HG02763 (cell line): ENCODE measurements around the gene BTK.

Experiments used
- ATAC-seq: cut with Tn5 transposase; IDR thresholded peaks from one replicate; pipeline ENCODE4 v1.9.1; 2021; ENCODE audit warnings: mild to moderate bottlenecking, moderate library complexity; ENCODE audit not compliant: unreplicated experiment

Gene BTK

DNA sequence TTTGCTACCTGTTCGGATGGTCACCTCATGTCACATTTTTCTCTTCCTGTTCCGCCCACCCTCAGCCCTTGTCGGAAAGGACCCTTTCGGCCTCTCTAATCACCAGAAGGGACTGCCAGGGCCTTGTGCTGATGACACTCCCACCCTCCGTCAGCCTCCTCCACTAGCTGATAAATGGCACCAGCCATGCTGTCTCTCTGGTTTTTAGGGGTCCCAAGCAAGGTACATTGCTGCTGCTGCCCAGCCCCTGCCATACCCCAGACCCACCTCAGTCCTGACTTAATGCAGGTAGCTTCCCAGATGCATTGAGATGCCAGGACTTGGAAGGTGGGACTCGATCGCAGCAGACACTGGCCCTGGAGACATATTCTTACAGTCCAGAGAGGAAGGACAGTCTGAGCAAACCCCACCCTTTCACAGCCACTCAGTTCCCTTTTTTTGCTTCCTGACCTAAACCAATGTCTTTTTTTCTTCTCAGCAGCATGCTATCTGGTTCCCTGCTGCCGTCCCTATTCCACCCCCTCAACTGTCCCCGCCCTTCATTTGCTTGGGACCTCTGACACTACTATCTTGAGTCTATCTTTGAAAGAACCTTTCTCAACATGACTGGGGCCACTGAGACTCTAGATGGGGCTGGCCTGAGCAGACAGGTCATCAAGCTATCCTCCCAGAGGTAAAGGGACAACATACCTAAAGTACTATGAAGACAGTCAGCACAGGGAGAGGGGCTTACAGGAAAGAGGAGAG is at the start of gene BTK:
Gene BTK, minus strand, starts transcription at position 397 of the 747 bp plus-strand sequence. CDS start 10,907 bp downstream, outside the sequence.
- peak; percentile 70 for ATAC-seq

DNA sequence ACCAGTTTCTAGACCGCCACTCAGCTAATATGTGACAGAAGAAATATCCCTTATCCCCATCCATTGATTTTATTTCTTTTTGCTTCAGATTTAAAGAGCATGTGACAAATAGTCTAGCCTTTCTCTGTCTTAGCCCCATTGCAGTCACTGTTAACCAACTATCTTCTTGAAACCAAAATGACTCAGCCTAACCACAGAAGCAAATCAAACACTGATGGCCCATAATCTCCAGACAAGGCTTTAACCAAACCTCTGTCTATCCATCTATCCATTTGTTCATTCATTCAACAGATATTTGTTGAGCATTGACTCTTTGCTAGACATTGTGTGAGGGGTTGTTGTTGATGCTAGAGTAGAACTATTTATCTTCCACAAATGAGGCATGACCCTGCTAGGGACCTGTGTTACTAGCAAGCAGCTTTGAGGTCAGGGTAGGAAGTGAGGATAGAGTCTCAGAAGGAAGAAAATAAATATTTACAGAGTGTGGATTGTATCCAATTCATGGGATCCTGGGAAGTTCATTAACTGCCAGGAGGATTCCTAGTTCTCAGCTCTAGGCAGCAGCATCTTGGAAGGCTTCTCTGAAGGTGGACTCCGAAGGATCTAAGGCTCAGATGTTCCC is 44.6 kb upstream of the BTK start:
- ATAC-seq: peak; percentile 81

GRCh38 chrX:101429934-101430333 is 43.9 kb upstream of the BTK start:
- ATAC-seq: no peak

- ATAC-seq: no peak
Observed at GRCh38 chrX:101427954-101428353, 42.0 kb upstream of the BTK start.

DNA sequence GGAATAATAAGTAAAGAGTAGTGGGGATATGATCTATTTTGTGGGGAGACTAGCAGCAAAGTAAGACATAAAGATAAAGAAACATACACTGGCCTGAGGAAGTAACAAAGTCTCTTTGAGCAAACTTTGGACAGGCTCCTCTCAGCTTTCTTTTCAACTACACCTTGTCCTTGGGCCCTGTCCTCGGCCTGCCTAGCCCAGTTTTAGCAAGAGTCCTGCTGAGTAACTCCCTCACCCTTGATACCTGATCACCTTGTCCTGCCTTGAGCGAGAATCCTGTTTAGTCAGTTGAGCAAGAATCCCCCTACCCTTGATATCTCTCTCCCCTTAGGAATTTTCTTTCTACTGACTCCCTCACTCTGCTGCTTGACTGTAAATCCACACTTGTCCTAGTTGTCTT is 33.5 kb upstream of the BTK start:
- ATAC-seq: no peak

- ATAC-seq: no peak
Observed at GRCh38 chrX:101417981-101418841, 32.2 kb upstream of the BTK start.

GRCh38 chrX:101417190-101417589 is 31.2 kb upstream of the BTK start:
- ATAC-seq: no peak

GRCh38 chrX:101416691-101417090 is 30.7 kb upstream of the BTK start:
- ATAC-seq: no peak

DNA sequence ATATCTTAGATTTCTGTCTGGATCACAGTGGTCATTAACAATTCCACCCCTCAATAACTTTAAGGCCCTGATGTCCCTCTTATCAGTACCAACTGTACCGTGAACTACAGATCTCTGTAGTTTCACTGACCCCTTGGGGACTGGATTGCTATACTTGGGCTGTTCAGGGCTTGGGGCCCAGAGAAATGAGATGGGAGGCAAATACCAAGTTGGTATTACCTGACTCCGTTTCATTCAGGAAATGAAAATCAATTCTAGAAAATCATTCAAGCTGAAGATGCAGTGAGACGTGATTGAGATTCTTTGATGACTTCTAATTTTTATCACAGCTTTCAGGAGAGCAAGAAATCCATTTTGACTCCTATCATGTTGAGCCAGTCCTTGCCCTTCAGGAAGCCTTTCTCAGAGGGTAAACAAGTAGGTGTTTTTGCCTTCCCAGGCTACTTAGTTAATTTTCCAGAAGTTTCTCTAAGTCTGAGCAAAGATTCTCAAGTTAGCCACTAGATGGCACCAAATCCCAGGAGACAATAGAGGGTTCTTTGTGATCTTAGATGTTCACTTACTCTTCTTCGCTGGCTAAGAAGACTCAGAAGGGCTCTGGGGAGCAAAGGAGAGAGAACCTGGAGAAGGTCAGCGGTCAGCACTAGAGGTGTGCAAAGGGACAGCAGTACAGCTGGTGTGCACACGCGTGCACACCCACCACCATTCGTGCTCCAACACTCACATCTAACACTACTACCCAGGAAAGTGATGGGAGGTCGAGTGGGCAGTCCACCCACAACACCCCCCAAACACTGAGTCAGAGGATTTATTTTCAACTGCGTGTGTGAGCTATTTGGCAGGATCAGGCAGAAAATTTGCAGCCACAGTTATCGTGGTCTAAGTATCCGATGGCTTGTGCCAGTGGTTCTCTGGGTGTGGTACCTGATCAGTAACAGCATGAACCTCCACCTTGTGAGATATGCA is 29.5 kb upstream of the BTK start:
- ATAC-seq: peak; percentile 61

DNA sequence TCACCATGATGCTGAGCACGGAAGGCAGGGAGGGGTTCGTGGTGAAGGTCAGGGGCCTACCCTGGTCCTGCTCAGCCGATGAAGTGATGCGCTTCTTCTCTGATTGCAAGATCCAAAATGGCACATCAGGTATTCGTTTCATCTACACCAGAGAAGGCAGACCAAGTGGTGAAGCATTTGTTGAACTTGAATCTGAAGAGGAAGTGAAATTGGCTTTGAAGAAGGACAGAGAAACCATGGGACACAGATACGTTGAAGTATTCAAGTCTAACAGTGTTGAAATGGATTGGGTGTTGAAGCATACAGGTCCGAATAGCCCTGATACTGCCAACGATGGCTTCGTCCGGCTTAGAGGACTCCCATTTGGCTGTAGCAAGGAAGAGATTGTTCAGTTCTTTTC is 26.0 kb upstream of the BTK start:
- no peak for ATAC-seq

GRCh38 chrX:101410461-101410860 is 24.5 kb upstream of the BTK start:
- ATAC-seq: no peak

- no peak for ATAC-seq
Observed at GRCh38 chrX:101409043-101409442, 23.1 kb upstream of the BTK start.

GRCh38 chrX:101408532-101408841 is 22.5 kb upstream of the BTK start:
- ATAC-seq: no peak

GRCh38 chrX:101407748-101408531 is 21.9 kb upstream of the BTK start, which contains the start of the genes GLA and HNRNPH2:
Gene GLA (minus strand): TSS chrX:101407925. CDS start chrX:101407903, 22 bp downstream.
Gene HNRNPH2 (plus strand): TSS chrX:101408222. CDS start chrX:101411989, 3,767 bp downstream.
- ATAC-seq: peak; percentile 89

- no peak for ATAC-seq
Observed at GRCh38 chrX:101407167-101407747, 21.3 kb upstream of the BTK start.

DNA sequence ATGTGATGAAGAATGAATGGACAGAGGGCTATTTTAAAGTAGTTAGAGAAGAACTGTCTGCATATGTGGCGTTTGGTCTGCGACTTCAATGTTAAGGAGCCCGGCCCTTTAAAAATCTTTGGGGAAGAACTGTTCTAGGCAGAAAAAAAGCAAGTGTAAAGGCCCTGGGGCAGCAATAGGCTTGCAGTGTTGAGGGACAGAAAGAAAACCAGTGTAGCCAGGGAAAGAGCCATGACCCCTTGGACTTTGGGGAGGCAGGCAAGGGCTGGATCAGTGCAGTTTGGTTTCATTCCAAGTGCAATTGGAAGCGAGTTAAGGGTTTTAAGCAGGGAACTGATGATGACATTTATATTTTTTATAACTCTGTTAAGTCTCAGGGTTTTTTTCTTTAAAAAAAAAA is 13.8 kb upstream of the BTK start:
- no peak for ATAC-seq

DNA sequence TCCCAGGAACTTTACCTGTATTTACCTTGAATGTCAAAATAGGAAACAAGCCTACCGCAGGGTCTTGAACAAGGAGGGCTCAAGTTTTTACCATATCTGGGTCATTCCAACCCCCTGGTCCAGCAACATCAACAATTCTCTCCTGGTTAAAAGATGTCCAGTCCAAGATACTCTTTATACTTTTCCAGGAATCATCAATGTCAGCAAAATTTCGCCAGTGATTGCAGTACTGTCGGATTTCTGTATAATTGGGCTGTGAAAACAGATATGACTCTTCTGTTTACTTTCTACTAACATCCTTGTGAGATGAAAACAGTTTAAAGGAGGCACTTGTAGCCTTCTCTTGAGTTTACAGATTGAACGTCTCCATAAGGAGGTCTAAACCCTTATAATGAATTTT is 12.7 kb upstream of the BTK start:
- ATAC-seq: no peak

DNA sequence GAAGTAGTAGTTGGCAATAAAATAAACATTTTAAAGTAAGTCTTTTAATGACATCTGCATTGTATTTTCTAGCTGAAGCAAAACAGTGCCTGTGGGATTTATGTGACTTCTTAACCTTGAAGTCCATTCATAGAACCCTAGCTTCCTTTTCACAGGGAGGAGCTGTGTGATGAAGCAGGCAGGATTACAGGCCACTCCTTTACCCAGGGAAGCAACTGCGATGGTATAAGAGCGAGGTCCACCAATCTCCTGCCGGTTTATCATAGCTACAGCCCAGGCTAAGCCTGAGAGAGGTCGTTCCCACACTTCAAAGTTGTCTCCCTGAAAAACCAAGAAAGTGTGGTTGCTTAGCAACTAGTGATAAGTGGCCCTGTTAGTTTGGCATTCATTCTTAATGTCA is 11.8 kb upstream of the BTK start:
- ATAC-seq: no peak

DNA sequence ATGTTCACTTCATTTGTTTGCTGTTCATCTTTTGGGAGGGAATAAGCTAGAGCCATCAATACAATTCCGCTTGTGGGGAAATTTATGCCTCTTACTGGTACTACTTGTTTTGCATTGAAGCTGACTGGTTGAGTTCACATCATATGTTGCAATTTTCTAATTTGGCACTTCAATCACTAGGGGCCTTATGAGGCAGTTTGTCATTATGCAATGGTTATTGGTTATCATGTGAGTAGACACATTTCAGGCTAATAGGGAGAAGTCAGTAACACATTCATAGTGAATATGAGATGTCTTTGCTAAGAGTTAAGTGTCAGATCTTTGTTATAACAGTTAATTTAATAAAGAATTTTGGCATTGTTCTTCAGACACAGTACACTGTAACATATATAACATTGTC is 9.8 kb upstream of the BTK start:
- ATAC-seq: no peak
